Ishikawa (cell line): ENCODE results near the gene MR1.

Experiments used
- CEBPB ChIP-seq: IDR thresholded peaks from 2 replicates; pipeline ENCODE4 v1.6.1; 2012
- CREB1 ChIP-seq: IDR thresholded peaks from 2 replicates; pipeline ENCODE4 v1.6.1; 2012; ENCODE audit warnings: low read depth
- EGR1 ChIP-seq: IDR thresholded peaks from 2 replicates; pipeline ENCODE4 v1.6.1; 2012
- EP300 ChIP-seq: IDR thresholded peaks from 2 replicates; pipeline ENCODE4 v1.6.1; 2012; ENCODE audit warnings: borderline replicate concordance
- FOXM1 ChIP-seq: IDR thresholded peaks from 2 replicates; pipeline ENCODE4 v1.6.1; 2012; ENCODE audit warnings: low read depth, borderline replicate concordance
- NFIC ChIP-seq: IDR thresholded peaks from 2 replicates; pipeline ENCODE4 v1.6.1; 2012
- RAD21 ChIP-seq: IDR thresholded peaks from 2 replicates; pipeline ENCODE4 v1.6.1; 2012; ENCODE audit warnings: low read depth
- TAF1 ChIP-seq: IDR thresholded peaks from 2 replicates; pipeline ENCODE4 v1.6.1; 2012; ENCODE audit warnings: low read depth, mild to moderate bottlenecking
- TCF12 ChIP-seq: IDR thresholded peaks from 2 replicates; pipeline ENCODE4 v1.6.1; 2012; ENCODE audit warnings: low read depth
- TEAD4 ChIP-seq: IDR thresholded peaks from 2 replicates; pipeline ENCODE4 v1.6.1; 2012
- YY1 ChIP-seq: IDR thresholded peaks from 2 replicates; pipeline ENCODE4 v1.6.1; 2012; ENCODE audit warnings: low read depth
- ZBTB7A ChIP-seq: IDR thresholded peaks from 2 replicates; pipeline ENCODE4 v1.6.1; 2012; ENCODE audit warnings: low read depth
- TF ChIP-seq, protein P1 (sequence below): IDR thresholded peaks from 2 replicates; pipeline ENCODE4 v1.6.1; 2012; ENCODE audit warnings: low read depth, mild to moderate bottlenecking
- TF ChIP-seq, protein P2 (sequence below): IDR thresholded peaks from 2 replicates; pipeline ENCODE4 v1.6.1; 2012
- TF ChIP-seq, protein P3 (sequence below): IDR thresholded peaks from 2 replicates; pipeline ENCODE4 v1.6.1; 2012

The MR1 gene

DNA sequence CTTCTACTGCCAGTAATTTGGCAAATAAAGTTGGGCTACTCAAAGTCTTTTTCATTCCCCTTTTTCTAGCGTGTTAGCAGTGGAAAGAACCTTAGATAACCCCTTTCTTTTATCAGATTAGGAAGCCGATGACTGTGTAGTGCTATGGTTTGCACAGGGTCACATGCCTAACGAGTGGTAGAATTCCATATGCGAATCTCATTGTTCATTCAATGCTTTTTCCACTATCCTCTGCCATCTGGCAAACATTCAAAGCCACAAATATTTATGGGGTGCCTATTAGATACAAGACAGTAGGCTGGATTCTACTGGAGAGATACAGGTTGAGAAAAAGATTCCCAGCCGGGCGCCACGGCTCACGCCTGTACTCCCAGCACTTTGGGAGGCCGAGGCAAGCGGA, 39.9 kb downstream of the MR1 start:
- TF ChIP-seq, protein P1, sequence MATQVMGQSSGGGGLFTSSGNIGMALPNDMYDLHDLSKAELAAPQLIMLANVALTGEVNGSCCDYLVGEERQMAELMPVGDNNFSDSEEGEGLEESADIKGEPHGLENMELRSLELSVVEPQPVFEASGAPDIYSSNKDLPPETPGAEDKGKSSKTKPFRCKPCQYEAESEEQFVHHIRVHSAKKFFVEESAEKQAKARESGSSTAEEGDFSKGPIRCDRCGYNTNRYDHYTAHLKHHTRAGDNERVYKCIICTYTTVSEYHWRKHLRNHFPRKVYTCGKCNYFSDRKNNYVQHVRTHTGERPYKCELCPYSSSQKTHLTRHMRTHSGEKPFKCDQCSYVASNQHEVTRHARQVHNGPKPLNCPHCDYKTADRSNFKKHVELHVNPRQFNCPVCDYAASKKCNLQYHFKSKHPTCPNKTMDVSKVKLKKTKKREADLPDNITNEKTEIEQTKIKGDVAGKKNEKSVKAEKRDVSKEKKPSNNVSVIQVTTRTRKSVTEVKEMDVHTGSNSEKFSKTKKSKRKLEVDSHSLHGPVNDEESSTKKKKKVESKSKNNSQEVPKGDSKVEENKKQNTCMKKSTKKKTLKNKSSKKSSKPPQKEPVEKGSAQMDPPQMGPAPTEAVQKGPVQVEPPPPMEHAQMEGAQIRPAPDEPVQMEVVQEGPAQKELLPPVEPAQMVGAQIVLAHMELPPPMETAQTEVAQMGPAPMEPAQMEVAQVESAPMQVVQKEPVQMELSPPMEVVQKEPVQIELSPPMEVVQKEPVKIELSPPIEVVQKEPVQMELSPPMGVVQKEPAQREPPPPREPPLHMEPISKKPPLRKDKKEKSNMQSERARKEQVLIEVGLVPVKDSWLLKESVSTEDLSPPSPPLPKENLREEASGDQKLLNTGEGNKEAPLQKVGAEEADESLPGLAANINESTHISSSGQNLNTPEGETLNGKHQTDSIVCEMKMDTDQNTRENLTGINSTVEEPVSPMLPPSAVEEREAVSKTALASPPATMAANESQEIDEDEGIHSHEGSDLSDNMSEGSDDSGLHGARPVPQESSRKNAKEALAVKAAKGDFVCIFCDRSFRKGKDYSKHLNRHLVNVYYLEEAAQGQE = no peak
- TF ChIP-seq TEAD4 (peak; percentile 63), NFIC (peak; percentile 92), TCF12 (peak; percentile 74), FOXM1 (no peak), EP300 (peak; percentile 78; the same call in 1 of the 2 replicates)
- TF ChIP-seq, protein P2, sequence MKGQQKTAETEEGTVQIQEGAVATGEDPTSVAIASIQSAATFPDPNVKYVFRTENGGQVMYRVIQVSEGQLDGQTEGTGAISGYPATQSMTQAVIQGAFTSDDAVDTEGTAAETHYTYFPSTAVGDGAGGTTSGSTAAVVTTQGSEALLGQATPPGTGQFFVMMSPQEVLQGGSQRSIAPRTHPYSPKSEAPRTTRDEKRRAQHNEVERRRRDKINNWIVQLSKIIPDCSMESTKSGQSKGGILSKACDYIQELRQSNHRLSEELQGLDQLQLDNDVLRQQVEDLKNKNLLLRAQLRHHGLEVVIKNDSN = peak; percentile 73

DNA sequence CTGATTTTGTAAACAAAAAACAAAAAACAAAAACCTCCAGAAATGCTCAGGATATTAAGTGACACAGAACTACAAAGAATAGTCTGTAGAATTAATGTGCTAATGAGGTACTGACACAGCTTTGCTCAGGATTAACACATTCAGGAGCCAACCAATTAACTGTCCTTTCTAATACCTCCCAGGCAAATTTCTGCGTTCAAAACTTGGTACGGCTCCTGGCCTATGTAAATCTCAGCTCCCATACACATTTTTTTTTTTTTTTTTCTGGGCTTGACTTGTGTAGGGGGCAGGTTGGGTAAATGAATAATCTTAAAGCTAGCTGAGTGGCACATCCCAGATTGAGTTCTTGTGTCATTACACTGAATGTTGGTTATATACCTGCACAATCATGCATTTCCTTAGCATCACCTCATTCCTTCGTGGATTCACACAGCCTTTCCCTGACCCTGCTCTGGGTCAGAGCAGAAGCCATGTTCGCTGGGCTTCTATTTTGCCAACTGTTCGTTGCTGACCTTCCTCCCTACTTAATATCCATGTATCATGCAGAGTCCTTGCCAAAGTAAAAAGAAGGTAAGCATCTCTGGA, 42.1 kb downstream of the MR1 start:
- TF ChIP-seq TEAD4 (no peak), CREB1 (no peak), FOXM1 (no peak), EGR1 (no peak)
- TF ChIP-seq, protein P2 = no peak

DNA sequence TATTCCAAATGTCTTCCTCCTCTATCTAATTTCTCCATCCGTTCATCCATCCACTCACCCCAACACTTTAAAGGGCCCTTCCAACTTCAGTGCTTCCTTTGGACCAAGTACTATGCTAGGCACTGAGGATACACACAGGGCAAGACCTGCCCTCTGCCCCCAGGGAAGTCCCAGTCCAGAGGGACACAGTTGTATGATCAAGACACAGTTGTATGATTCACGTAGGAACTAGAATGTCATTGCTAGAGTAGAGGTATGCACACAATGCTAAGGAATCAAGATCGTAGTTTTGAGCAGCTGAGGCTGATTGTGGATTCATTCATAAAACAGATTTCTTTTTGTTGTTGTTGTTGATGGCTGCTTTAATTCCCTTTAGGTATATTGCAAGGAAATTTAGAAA, 43.1 kb downstream of the MR1 start:
- TF ChIP-seq RAD21 (no peak), TEAD4 (no peak), TAF1 (no peak), NFIC (no peak), EGR1 (no peak), TCF12 (no peak), CEBPB (no peak), FOXM1 (no peak), YY1 (no peak), CREB1 (no peak)
- TF ChIP-seq, protein P1 = no peak
- TF ChIP-seq, protein P3, sequence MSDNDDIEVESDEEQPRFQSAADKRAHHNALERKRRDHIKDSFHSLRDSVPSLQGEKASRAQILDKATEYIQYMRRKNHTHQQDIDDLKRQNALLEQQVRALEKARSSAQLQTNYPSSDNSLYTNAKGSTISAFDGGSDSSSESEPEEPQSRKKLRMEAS = no peak
- TF ChIP-seq, protein P2 = no peak

DNA sequence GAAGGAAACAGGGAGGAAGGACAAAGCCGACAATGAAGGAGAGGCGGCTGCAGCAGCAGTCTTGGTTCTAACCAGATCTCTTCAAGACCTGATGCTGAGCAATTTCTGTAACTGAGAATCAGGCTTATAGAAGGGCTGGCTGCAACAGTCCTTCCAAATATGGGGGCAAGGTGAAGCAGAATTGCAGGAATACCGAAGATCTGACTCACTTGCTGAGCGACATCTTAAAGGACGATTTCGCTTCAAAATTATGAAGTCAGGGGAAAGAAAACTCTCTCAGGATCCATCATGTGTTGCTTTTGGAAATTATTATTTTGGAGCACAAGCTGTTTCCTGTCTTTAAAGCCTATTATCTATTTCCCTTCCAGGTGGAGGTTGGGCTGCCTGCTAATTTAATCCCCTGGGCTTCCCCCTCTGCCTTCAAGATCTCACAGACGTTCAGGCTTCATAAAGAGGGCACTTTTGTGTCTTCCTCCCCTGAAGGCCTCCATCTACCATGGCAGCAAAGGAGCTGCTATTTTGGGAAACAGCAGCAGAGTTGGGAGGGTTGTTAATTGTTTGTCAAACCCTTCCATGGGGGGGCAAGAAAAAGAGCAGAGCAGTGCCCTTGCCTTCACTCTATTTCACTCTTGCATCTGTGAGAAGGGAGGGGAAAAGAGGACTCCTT, 43.9 kb downstream of the MR1 start:
- TF ChIP-seq TEAD4 (peak; percentile 84), ZBTB7A (no peak), TCF12 (no peak)
- TF ChIP-seq, protein P1 = no peak

DNA sequence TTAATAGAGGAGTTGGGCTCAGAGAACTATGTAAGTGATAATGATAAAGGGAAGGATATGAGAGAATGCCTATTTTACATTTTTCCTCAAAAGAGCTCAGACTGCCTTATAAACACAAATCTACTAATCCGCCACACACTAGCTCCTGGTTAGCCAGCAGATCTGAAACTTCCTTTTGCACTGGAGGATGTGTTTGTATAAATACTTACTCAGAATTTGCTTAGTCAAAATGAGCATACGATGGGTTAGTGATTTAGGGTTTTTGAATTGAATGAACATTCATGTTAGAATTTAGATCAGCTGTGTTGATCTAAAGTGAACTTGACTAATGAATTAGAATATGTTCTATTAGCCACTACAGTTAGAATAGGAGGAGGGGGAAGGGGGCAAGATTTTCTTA, 45.6 kb downstream of the MR1 start:
- TF ChIP-seq RAD21 = no peak
- no peak for TF ChIP-seq NFIC
- no peak for TF ChIP-seq TAF1
- no peak for TF ChIP-seq ZBTB7A
- no peak for TF ChIP-seq YY1
- TF ChIP-seq, protein P1 = no peak
- no peak for TF ChIP-seq FOXM1
